Brain microvascular endothelial cell (primary cell): ENCODE data around the gene OR52J3.

Experiments
- DNase-seq: peaks from one replicate; pipeline ENCODE4 v3.0.0-alpha.2; 2020
- H3K27ac ChIP-seq: fragments of 250-450 bp; sonication (Bioruptor Pico); 2 replicates; pipeline ENCODE4 v1.5.1; 2020; ENCODE audit warnings: mild to moderate bottlenecking, moderate library complexity
- H3K27me3 ChIP-seq: fragments of 250-450 bp; sonication (Bioruptor Pico); replicated peaks from 2 replicates; pipeline ENCODE4 v1.5.1; 2020; ENCODE audit warnings: mild to moderate bottlenecking
- H3K36me3 ChIP-seq: fragments of 250-450 bp; sonication (Bioruptor Pico); replicated peaks from 2 replicates; pipeline ENCODE4 v1.5.1; 2020; ENCODE audit warnings: mild to moderate bottlenecking
- H3K4me3 ChIP-seq: 2 replicates; pipeline ENCODE4 v1.5.1; 2011; ENCODE audit warnings: low read depth, mild to moderate bottlenecking, control low read depth, low read length, moderate library complexity
- CTCF ChIP-seq: IDR thresholded peaks from 2 replicates; pipeline ENCODE4 v1.5.1; 2011; ENCODE audit warnings: low read depth, mild to moderate bottlenecking, moderate library complexity, low read length, control low read depth, inconsistent platforms; ENCODE audit errors: missing control alignments
- in situ Hi-C: cut with HindIII; loops from 2 replicates; pipeline ENCODE4 v1.10.0; 2017; ENCODE audit warnings: low sequenced_read_pairs, low pct_ligation_motif_present

Gene OR52J3

GRCh38 chr11:5021996-5022395, 24.3 kb upstream of the OR52J3 start:
- in situ Hi-C loops = no loop called here
- Histone ChIP-seq H3K4me3 (no peak overlapping the region), H3K27me3 (no peaks in the 10 kb centered on the region), H3K27ac (no peak overlapping the region), H3K36me3 (no peaks in the 10 kb centered on the region)
- no peak for TF ChIP-seq CTCF
- no peak for DNase-seq

GRCh38 chr11:5036669-5037068, 9.7 kb upstream of the OR52J3 start:
- no peak overlapping the region for H3K4me3 ChIP-seq
- no peaks in the 10 kb centered on the region for H3K27me3 ChIP-seq
- DNase-seq = no peak
- no peak for TF ChIP-seq CTCF
- in situ Hi-C loops = no loop called here
- H3K27ac ChIP-seq = no peak overlapping the region
- H3K36me3 ChIP-seq = no peaks in the 10 kb centered on the region

GRCh38 chr11:5037926-5038325, 8.4 kb upstream of the OR52J3 start:
- in situ Hi-C loops = no loop called here

GRCh38 chr11:5038341-5038740, 8.0 kb upstream of the OR52J3 start:
- Histone ChIP-seq H3K4me3 (no peak overlapping the region), H3K27me3 (no peaks in the 10 kb centered on the region), H3K36me3 (no peaks in the 10 kb centered on the region), H3K27ac (no peak overlapping the region)
- DNase-seq = no peak
- in situ Hi-C loops = no loop called here
- no peak for TF ChIP-seq CTCF

More at GRCh38 chr11:5037926-5038325, 8.4 kb upstream of the OR52J3 start:
- no peaks in the 10 kb centered on the region for H3K36me3 ChIP-seq
- H3K27ac ChIP-seq = no peak overlapping the region
- no peaks in the 10 kb centered on the region for H3K27me3 ChIP-seq
- DNase-seq = no peak
- H3K4me3 ChIP-seq = no peak overlapping the region
- TF ChIP-seq CTCF = no peak

GRCh38 chr11:5040876-5041275, 5.5 kb upstream of the OR52J3 start:
- Histone ChIP-seq H3K36me3 (no peaks in the 10 kb centered on the region), H3K4me3 (no peak overlapping the region), H3K27ac (no peak overlapping the region), H3K27me3 (no peaks in the 10 kb centered on the region)
- in situ Hi-C loops = no loop called here
- no peak for TF ChIP-seq CTCF
- DNase-seq = no peak

- H3K4me3 ChIP-seq = no peak overlapping the region
- in situ Hi-C loops = no loop called here
- no peak overlapping the region for H3K27ac ChIP-seq
- no peak for DNase-seq
- no peaks in the 10 kb centered on the region for H3K36me3 ChIP-seq
- no peaks in the 10 kb centered on the region for H3K27me3 ChIP-seq
- TF ChIP-seq CTCF = no peak
Measured at GRCh38 chr11:5042091-5042490, 4.2 kb upstream of the OR52J3 start.
